ENCODE results near the gene HOOK2. TPM values are rescaled to one million over a fixed set of nuclear protein-coding genes. Genes with fewer than 3 reads are reported as not detected.
A peak's percentile ranks its signal among the peaks of the same experiment; 100 is the strongest.

The HOOK2 gene
- total and polyA plus RNA-seq, 2 of the 13 experiments (the other 11 are each of a cell fraction or from before 2014, with no cell fraction given) = 9.2 to 12.9 TPM

GRCh38 chr19:12801466-12802266 lies 26.3 kb upstream of the HOOK2 start, which contains the start of the genes PRDX2 and THSD8 (continued):
- TF ChIP-seq, protein P1, sequence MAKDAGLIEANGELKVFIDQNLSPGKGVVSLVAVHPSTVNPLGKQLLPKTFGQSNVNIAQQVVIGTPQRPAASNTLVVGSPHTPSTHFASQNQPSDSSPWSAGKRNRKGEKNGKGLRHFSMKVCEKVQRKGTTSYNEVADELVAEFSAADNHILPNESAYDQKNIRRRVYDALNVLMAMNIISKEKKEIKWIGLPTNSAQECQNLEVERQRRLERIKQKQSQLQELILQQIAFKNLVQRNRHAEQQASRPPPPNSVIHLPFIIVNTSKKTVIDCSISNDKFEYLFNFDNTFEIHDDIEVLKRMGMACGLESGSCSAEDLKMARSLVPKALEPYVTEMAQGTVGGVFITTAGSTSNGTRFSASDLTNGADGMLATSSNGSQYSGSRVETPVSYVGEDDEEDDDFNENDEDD (CRISPR knock-in tag; IDR thresholded peaks at IDR 0.05; ENCODE audit: borderline replicate concordance) = peak; percentile 70; the same call in 1 of the 2 replicates
- TF ChIP-seq SRSF1 (optimal IDR thresholded peaks at IDR 0.05; ENCODE audit: low read depth, low read length) = no peak
- peak; percentile 93 for TF ChIP-seq ZNF687 (CRISPR knock-in tag; IDR thresholded peaks at IDR 0.05)
- no peak for TF ChIP-seq PHB2 (IDR thresholded peaks at IDR 0.05; ENCODE audit: partially characterized antibody)
- TF ChIP-seq, protein P2, sequence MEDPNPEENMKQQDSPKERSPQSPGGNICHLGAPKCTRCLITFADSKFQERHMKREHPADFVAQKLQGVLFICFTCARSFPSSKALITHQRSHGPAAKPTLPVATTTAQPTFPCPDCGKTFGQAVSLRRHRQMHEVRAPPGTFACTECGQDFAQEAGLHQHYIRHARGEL (CRISPR knock-in tag; IDR thresholded peaks at IDR 0.05) = no peak
- TF ChIP-seq ATF7-NPFF (CRISPR knock-in tag; IDR thresholded peaks at IDR 0.05; ENCODE audit: low read depth) = peak; percentile 87; the same call in 1 of the 2 replicates
- no peak for TF ChIP-seq ZNF329 (CRISPR knock-in tag; IDR thresholded peaks at IDR 0.05; ENCODE audit: low read depth)
- TF ChIP-seq ZNF800 (CRISPR knock-in tag; IDR thresholded peaks at IDR 0.05) = no peak; the same call in 1 of the 2 replicates
- TF ChIP-seq ZNF567 (CRISPR knock-in tag; IDR thresholded peaks at IDR 0.05; ENCODE audit: borderline replicate concordance) = no peak
- peak; percentile 85 for TF ChIP-seq ZNF883 (CRISPR knock-in tag; IDR thresholded peaks at IDR 0.05; ENCODE audit: not compliant biosample characterization)
- no peak for TF ChIP-seq ZBTB37 (CRISPR knock-in tag; IDR thresholded peaks at IDR 0.05)
- peak; percentile 36 for TF ChIP-seq XRCC5 (optimal IDR thresholded peaks at IDR 0.05; ENCODE audit: low read length)
- TF ChIP-seq HCFC1 (IDR thresholded peaks at IDR 0.05; ENCODE audit: low read depth, low read length) = peak; percentile 53; the same call in 1 of the 2 replicates
- peak; percentile 72; the same call in 1 of the 2 replicates for TF ChIP-seq ARNT2 (CRISPR knock-in tag; IDR thresholded peaks at IDR 0.05; ENCODE audit: low read depth)
- TF ChIP-seq ATF2 (CRISPR knock-in tag; IDR thresholded peaks at IDR 0.05) = peak; percentile 56

All from HepG2 (cell line).